GM15510 (cell line): ENCODE results near the gene PIK3R2.

Experiments used
- POLR2A ChIP-seq: IDR thresholded peaks from 3 replicates; pipeline ENCODE4 v1.6.1; 2011; ENCODE audit warnings: borderline replicate concordance; ENCODE audit not compliant: insufficient read length; ENCODE audit errors: extremely low read depth

PIK3R2 gene

GRCh38 chr19:18121166-18121565, 31.8 kb upstream of the PIK3R2 start:
- TF ChIP-seq POLR2A: no peak

DNA sequence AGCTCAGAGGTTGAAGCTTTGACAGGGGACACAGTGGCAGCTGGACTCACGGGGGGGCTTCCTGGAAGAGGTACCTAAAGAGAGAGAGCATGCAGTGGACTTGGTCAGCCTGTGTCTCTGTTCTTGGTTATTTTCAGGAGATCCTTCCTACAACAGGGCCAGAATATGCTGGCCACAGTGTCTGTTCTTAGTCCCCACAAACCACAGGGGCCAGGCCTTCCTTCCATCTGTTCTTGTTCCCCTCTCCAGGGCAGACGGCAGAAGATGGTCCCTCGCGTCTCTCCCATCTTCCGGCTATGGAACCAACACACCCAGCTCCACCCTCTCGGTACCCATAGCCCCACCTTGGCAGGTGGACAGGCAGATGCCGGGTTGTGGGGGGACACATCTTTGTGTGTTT, 30.5 kb upstream of the PIK3R2 start:
- no peak for TF ChIP-seq POLR2A

GRCh38 chr19:18122860-18123795, 29.8 kb upstream of the PIK3R2 start:
- no peak for TF ChIP-seq POLR2A

DNA sequence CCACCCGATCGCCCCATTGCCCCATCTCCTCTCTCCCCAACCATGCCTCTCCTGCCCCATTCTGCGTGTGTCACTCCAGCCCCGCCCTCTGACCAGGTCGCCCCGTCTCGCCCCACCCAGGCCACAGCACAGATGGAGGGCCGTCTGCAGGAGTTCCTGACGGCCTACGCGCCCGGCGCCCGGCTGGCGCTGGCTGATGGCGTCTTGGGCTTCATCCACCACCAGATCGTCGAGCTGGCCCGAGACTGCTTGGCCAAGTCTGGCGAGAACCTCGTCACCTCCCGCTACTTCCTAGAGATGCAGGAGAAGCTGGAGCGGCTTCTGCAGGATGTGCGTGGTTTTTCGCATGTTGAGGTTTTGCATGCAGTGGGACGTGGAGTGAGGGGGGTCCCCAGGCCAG, 29.1 kb upstream of the PIK3R2 start:
- TF ChIP-seq POLR2A: no peak

DNA sequence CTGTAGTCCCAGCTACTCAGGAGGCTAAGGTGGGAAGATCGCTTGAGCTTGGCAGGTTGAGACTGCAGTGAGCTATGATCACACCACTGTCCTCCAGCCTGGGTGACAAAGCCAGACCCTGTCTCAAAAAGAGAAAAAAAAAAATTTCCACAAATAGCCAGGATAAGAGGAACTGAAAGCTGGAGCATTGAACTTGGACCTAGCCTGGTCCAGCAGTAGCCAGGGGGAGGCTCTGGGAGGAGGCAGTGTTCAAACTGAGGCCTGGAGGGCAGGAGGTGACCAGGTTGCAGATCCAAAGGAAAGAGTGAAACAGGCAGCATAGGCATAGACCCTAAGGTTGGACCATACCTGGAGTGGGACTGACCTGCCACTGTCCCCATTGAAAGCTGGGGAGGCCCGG, 26.9 kb upstream of the PIK3R2 start:
- no peak for TF ChIP-seq POLR2A

DNA sequence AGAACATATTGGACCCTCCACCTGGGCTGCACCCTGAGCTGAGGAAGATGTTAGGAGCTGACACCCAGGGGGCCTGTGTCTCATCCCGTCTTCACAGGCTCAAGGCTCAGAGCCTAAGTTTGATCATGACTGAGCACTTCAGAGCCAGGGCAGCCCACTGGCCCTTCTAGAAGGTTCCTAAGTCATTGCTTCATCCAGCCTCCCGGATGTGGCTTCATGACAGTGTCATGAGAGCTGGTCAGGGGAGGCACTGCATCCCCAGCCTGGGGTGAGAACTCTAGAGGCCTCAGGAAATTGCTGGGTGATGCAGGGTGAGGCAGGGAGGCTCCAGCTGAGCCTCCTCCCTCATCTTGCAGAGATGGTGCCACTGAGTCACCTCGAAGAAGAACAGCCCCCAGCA, 24.9 kb upstream of the PIK3R2 start:
- TF ChIP-seq POLR2A: no peak

DNA sequence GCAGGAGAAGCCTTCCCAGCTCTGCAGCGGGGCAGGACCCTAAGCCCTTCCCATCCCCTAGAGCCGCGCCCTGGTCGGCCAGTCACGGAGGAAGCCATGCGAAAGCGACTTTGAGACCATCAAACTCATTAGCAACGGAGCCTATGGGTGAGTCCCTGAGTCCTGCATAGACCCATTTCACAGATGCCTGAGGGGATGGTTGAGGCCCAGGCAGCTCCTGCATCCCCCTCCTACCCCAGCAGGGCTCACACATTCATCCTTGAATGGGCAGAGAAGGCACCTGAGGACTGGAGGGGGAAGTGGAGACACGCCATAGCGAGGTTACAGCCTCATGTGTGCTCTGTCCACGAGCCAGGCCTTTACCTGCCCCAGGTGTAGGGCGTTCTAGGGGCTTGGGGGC, 24.2 kb upstream of the PIK3R2 start:
- TF ChIP-seq POLR2A: no peak

DNA sequence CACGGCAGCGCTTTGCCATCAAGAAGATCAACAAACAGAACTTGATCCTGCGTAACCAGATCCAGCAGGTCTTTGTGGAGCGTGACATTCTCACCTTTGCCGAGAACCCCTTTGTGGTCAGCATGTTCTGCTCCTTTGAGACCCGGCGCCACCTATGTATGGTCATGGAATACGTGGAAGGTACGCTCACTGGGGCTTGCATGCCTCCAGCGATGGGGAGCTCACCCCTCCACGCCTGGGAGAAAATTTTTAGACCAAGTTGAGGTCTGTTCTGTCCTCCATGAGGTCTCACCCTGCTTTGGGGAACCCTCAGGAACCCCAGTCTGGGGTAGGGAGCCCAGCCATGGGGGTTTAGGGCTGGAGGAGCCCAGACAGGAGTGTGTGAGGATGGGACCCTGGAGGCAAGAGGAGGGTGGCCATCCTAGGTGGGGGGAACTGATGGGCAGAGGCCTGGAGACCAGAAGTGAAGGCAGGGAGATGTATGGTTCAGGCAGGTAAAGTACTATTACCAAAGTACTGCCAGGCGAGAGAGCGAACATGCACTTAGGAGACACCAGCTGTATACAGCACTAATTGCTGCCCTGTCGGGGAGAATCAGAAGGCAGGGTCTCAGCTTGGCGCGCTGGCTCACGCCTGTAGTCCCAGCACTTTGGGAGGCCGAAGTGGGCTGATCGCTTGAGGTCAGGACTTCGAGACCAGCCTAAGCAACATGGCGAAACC, 22.3 kb upstream of the PIK3R2 start:
- TF ChIP-seq POLR2A: no peak

DNA sequence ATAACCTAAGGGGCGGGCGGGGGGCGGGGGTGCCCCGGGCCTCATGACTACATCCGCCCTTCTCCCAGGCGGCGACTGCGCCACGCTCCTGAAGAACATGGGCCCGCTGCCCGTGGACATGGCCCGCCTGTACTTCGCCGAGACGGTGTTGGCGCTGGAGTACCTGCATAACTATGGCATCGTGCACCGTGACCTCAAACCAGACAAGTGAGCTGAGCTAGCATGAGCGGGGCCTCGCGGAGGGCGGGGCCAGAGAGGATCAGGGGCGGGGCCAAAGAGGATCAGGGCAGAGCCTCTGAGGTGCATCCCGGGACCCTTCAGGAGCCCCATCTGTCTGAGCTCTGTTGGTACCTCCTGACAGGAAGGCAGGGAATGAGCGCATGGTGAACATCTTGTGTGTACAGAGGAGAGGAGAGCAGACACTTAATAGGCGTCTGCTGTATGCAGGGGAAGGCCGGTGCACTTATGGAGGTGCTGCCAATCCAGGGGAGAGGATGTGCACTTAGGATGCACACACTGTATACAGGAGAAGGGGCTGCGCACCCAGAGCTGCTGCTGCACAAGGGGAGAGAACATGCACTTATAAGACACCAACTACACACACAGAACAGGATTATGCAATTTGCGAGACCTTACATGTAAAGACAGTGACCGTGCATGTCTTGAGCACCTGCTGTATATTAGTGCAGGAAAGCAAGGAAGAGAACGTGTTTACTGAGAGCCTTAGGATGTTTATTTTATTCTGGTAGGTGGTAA, 20.9 kb upstream of the PIK3R2 start:
- TF ChIP-seq POLR2A: no peak

DNA sequence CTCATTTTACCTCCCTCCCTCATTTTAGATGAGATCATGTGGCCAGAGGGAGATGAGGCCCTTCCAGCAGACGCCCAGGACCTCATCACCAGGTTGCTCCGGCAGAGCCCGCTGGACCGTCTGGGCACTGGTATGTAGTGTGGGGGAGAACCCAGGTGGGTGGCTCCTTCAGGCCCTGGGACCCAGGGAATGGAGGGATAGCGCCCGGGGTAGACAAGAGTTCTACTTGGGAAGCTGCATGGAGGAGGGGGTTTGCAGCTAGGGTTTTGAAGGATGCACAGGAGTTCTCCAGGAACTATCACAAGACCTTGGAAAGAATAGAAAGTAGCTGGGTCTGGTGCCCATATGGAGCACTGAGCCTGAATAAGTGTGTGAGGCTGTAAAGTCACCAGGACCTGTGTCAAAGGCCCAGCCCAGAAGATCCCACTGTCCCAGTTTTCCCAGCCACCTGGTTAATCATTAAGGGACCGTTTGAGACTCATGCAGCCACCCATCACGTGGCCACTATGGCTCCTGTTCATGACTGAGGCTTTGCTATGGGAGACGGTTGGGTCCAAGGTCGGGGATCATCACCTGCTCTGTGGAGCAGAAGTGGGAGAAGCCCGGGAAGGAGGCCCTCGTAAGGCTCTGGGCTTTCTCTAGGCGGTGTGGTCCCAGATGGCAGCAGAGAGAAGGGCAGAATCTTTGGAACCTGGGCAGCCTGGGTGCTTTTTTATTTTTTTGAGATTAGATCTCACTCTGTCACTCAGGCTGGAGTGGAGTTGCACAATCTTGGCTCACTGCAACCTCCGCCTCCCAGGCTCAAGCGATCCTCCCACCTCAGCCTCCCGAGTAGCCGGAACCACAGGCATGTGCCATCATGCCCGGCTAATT, 17.0 kb upstream of the PIK3R2 start:
- no peak for TF ChIP-seq POLR2A

DNA sequence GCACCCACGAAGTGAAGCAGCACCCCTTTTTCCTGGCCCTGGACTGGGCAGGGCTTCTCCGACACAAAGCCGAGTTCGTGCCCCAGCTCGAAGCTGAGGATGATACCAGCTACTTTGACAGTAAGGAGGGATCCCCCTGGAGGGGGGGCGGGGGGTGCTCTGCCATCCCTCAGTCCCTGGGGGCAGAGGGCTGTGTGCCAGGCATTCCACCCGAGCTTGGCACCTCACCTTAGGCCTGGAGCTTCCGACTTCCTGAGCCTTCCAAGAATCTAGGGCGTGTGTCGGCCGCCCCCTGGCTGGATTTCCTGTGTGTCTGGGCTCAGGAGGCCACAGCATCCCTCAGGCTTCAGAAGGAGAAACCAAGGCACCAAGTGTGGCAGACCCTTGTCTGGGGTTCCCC, 15.7 kb upstream of the PIK3R2 start:
- TF ChIP-seq POLR2A: no peak

DNA sequence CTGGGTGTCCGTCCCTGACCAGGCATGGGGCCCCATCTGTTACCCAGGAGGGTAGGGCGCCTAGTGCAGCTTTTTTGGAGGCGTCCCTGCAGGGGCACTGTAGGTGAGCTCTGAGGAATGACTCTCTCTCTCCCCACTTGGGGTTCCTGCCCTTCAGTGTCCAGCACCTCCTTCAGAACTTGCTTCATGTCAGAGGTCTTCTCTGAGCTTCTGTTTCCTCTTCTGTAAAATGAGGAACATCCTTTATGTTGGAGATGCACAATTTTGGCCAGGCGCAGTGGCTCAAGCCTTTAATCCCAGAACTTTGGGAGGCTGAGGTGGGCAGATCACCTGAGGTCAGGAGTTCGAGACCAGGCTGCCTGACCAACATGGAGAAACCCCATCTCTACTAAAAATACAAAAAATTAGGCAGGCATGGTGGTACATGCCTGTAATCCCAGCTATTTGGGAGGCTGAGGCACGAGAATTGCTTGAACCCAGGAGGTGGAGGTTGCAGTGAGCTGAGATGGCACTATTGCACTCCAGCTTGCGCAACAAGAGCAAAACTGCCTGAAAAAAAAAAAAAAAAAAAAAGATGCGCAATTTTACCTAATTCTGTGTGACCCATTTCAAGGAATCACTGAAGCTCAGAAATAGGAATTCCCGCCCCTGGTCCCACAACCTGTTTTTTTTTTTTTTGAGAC, 15.2 kb upstream of the PIK3R2 start:
- no peak for TF ChIP-seq POLR2A

DNA sequence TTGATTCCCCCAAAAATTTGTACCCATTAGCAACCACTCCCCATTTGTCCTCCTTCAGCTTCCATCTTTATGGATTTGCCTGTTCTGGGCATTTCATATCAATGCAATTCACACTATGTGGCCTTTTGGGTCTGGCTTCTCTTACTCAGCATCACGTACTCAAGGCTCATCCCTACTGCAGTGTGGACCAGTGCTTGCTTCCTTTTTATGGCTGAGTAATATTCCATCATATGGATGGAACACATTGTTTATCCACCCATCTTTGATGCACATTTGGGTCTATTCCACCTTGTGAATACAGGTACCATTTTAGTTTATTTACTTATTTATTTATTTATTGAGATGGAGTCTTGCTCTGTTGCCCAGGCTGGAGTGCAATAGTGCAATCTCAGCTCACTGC, 12.5 kb upstream of the PIK3R2 start:
- no peak for TF ChIP-seq POLR2A

- TF ChIP-seq POLR2A: no peak
Observed at GRCh38 chr19:18141031-18141430, 11.9 kb upstream of the PIK3R2 start.
